NOMO-1 treated with dmso at 0.1 percent for 144 hours (cell line): ENCODE measurements around the gene HOXC5.

Experiments
- DNase-seq: peaks from one replicate; lab custom pipeline; 2025; ENCODE audit not compliant: unreplicated experiment; lab: John Stamatoyannopoulos, UW

Gene HOXC5

GRCh38 chr12:53995378-53996239 is 37.2 kb upstream of the HOXC5 start:
- DNase-seq: peak; percentile 22

DNA sequence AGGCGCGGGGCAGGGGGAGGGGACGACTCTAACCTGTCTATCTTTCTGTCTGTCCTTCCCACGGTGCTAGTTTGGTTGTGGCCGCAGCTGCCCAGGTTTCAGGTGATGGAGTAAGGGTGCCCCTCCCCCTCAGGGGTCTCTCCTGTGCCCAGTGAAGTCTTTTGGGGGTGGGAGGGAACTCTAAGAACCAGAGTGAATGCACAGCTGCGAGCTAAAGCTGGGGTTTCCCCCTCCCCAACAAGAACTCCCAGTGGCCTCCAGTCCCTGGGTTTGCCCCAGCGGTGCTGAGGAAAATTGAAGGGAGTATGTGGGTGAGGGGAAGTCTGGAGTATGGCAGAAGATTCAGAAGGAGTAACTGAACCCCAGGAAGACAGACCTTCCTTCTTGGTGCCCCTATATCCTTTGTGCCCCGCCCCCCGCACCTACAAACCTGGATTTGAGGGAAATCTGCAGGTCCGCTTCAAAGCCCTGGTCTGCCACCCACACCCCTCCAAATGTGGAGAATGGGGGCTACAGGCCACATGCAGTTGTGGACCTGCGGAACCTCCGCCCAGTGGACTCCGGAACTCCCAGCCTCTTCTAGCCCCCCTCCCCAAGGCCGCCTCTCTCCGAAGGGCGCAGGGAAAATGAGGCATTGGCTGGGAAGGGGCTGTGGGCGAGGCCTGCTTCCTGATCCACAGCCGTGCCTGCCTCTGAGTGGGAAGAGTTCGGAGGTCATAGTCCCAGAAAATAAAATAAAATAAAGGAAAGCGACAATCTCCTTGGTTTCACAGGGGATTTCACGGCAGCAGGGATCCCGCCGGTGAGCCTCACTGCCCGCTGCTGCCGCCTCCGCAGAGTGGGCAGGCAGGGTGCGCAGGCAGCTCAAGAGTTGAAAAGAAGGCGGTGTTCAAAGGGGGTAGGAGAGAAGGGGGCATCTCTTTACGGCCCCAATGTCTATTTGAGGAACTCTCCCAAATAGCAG is 36.3 kb upstream of the HOXC5 start:
- no peak for DNase-seq

DNA sequence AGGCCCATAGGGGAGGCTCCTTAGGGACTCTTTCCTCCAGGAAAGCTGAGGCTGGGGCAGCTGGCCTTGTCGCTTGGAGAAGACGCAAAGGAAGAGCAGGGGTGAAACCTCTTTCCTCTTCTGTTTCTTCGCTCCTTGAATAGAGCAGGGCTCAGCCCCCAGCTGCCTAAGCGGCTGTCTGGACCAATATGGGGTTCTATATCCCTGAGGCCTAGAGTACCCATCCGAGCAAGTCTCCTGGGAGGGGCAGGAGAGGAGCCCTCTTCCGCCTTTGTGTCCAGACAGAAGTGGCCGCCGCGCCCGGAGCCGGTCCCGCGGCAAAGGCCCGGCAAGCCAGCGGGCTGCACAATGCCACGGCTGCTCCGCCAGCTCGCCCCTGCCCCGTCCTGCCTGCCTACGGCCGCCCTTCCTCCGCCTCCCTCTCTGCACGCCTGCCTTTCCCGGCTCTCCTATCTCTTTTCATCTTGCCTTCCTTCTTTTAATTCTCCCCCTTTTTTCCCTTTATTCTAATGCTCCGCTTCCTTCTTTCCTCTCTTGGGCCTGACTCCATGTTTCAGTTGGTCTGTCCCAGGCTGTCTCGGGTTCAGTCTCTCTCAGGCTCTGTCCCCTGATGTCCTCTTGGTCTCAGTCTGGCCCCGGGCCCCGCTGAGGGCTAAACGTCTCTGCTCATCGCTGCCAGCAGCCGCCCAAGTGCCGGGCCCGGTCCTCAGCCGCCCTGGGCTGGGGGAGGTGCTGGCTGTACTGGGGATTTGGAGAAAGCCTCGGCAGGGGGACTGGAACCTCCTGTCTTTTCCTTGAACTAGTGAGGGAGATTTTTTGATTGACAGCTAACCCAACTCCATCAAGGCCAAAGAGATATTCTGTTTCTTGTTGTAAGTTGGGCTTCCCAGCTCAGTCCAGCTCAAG is 35.4 kb upstream of the HOXC5 start:
- no peak for DNase-seq

GRCh38 chr12:53998110-53998899 is 34.5 kb upstream of the HOXC5 start:
- no peak for DNase-seq

DNA sequence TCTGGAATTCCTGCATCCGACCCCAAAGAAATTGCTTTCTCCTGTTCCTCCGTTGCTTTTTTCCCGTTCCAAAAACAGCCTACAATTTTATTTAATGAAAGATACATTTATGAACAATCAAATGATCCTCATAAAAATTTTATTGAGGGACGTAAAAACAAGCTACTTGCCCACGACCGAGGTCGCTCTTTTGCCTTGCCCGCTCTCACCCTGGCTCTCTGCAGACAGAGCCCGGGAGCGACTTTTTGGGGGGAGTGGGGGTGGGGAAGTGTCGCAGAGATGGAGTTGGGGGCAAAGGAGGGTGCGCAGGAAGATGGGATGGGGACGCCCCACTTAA is 34.0 kb upstream of the HOXC5 start:
- DNase-seq: no peak

DNA sequence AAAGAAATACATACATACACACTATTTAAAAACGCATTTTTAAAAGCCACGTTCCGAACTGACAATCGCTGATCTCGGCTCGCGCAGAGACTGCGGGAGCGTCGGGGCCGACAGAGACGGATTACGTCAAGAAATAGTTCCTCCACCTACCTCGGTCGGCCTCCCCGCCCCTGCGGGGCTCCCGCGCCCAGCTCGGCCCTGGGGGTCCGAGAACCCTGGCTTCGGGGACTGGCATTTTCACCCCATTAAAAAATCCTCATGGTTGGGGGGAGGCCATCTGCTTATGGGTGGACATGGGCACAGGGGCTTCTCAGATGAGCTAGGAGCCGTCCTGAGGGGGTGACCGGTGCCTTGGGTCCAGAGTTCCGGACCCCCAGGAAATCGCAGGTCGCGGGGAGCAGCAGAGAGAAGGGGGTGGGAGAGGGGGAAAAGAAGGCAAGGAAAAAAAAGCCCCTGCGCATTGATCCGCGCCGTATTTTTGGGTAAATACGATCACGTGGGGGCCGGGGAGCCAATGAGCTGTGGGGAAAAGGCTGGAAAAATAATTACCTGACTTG is 33.2 kb upstream of the HOXC5 start:
- DNase-seq: no peak

DNA sequence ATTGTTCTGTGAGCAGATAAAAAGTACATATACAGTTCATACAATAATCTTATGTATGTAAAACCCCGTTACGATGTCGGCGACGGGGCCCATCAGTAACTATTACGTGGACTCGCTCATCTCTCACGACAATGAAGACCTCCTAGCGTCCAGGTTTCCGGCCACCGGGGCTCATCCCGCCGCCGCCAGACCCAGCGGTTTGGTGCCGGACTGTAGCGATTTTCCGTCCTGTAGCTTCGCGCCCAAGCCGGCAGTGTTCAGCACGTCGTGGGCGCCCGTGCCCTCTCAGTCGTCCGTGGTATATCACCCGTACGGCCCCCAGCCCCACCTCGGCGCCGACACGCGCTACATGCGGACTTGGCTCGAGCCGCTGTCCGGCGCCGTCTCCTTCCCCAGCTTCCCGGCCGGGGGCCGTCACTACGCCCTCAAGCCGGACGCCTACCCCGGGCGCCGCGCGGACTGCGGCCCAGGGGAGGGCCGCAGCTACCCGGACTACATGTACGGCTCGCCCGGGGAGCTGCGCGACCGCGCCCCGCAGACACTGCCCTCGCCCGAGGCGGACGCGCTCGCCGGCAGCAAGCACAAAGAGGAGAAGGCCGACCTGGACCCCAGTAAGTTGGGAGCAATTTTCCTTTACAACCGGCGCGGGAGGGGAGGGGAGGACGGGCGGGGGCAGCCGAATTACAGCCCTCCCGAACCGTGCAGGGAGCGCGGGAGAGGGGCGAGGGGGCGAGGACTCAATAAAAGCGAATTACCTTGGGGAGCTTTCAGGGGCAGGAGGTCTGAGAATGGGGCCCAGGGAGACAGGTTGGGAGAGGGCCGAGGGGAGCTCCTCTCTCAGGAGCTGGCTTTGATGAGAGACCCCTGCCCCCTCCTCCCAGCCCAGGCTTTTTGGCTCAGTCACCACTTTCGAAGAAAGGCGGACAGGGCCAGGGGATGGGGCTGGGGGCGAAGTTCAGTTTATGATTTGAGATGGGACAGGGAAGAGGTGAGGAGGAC is 32.4 kb upstream of the HOXC5 start, which contains the start of gene HOXC9:
HOXC9 (plus strand) TSS at position 46 of the 999 bp plus-strand sequence; CDS start at position 74, 28 bp downstream.
- DNase-seq: no peak

DNA sequence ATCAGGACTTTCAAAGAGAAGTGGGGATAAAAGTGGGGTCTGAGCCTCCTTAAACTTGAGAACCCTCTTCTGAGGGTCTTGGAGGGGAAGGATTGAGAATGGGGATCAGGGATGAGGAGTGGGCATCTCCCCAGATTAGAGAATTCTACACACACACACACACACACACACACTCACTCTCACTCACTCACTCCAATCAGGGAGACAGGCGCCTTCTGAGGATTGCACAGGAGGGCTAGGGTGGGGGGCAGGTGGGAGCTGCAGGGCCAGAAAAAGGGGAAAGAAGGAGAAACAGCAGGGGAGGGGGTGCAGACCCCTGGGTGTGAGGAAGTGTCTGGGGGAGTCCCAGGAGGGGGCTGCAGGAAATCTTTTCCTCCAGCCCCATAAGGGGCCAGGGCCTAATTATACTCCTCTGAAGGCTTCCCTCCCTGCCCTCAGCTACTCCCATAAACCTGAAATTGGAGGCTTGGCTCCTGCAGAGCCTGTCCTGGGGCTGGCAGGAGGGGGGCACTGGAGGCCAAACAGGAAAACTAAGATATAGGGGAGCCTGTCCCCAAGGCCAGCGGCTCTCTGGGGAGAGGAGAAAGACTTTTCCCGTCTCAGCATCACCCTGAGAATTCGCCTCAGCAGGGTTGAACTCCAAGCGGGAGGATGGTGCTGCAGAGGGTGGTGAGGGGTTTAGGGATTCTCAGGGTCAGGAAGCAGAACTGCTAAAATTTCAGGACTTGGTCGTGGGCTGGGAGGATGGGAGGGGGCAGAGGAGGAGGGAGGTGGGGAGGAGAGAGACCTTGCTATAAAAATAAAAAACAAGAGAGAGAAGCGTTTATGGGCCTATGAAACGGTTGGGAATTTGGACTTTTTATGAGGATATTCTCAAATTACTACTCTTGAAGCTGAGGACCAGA is 31.3 kb upstream of the HOXC5 start:
- no peak for DNase-seq

GRCh38 chr12:54002278-54002914 is 30.5 kb upstream of the HOXC5 start:
- DNase-seq: no peak

DNA sequence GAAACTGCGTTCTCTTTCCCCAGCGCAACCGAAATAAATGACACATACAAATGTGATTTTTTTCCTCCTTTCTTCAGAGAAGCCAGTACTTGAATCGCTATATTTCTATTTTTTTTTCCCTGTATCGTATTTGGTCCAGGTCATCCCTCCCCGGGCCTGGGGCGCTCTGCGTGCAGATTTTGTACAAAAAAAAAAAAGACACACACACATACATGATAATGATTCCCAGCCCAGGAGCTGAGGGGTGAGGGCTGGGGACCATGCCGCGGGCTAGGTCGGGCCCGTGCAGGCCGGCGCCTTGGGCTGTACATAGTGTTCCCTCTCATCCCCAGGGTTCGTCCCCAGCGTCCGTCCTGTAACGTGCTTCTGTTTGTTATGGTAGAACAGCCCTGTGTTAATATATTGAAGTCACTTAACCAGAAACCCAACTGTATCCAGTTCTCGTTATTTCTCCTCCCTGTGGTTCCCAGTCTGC is 29.9 kb upstream of the HOXC5 start:
- no peak for DNase-seq

DNA sequence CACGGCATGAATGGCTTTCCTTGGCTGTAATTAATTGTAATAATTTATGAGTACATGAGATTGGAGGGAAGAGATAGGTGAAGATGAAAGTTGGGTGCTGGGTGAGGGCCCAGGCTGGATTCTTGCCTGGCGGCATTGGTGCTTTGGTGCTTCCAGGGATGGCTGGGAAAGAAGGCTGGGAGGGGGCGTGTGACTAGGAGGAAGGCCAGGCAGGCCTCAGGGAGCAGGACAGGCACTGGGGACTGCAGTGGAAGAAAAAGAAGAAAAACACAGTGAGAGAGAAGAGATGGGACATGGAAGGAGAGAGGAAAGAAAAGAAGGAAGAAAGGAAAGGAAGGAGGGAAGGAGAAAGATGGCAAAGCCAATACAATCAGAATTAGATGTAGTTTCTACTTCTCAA is 29.2 kb upstream of the HOXC5 start:
- DNase-seq: no peak

DNA sequence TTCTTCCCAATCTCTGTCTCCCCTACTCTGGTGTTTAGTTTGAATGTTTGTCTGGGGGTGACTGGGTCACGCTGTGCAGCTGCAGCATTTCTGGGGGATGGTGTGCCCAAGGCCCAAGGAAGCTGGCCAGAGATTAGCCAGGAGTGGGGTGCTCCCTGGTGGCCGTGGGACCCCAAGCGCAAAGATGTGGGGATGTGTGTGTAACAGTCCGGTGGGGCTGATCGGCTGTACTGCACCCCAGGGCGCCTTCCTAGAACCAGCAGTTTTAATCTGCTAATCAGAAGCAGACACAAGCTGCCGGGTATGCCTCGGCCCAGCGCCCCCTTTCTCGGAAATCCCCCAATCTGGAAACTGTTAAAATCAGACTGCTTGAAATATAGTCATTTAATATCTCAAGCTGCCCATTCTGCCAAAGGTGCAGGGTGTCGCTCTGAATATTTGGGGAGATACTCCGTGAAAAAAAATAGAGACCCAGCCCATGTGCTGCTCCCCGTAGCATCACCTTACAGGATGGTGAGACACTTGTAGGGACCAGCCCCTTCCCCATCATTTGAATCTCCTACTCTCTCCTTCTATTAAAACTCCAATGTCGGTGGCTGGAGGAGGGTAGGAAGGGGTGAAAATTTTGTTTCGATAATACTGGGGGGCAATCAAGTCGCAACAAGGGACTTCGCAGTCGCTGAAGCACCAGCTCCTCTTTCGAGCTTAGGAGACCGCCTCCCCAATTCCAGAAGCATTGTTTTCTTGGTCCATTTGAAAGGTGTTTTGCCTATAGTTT is 28.6 kb upstream of the HOXC5 start:
- DNase-seq: no peak

DNA sequence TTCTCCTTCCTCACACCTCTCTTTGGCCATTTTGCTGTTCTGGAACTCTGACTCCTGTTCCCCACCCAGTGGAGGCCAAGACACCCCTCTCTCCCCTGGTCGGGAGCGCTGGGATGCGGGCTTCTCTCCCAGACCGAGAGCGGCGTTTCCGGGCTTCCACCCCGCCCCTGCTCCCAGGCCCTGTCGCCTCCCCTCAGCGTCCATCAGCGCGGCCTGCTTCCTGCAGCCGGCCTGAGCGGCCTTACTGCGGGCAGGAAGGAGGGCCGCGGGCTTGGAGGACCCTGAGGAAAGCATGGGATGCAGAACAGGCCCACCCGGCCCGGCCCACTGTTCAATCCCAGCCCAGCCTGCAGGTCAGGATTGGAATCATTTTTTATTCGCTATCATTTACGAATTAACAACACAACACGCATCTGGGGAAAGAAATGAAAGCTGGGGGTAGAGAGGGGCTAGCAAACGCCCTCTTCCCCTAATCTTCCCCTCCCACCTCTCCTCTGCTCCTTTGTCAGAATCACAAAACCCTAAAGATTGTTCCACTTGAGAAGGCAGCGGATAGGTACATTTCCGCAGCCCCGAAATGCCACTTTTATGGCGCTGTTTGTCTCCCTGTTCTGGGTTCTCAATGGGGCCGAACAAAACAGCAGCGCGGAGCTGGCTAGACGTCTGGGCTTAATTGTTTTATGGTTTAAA is 27.9 kb upstream of the HOXC5 start:
- DNase-seq: no peak

DNA sequence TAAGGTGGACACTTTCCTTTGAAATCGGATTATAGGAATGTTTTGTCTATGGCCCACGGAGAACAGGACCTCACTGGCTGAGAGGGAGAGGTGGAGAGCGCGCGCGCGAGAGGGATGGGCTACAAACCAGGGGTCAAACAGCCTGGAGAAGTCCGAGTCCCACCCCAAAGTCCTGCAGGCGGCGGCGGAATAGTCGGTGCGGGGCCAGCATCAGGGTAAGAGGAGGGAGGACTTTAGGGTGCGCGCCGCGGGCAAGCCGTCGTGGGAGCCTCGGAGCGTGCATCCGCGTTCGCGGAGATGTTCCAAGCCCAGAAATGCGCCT is 27.4 kb upstream of the HOXC5 start:
- no peak for DNase-seq

DNA sequence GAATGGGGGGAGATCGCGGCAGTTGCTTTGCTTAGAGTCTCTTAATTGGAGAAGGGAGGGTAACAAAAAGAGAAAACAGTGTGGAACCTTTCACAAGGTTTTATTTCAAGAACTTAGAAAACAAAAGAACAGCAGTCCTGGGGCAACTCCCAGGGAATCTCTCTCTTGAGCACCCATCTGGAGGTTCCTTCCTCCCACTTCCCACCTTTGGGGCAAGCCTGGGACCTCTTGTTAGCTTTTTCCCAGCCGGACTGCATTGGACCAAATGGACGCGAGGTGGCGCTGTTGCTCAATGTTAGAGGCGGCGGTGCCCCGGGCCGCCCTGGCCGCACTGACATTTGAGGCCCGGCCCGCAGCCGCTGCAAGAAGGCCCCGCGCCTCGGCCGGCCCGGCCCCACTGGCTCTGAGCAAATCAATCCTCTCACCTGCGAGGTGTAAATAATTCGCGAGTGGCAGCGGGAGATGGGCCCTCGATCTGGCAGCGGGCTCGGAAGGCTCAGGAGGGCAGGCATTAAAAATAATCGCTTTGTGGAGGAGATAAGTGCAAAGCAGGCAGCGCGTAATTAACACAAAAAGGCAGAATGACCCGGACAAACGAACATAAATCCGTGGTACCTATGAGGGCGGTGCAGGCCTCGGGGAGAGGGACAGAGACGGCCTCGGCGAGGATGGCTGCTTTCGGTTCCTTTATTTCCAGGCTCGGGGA is 26.8 kb upstream of the HOXC5 start:
- DNase-seq: peak; percentile 30
